ENCODE data around the gene CUX1.

DNA sequence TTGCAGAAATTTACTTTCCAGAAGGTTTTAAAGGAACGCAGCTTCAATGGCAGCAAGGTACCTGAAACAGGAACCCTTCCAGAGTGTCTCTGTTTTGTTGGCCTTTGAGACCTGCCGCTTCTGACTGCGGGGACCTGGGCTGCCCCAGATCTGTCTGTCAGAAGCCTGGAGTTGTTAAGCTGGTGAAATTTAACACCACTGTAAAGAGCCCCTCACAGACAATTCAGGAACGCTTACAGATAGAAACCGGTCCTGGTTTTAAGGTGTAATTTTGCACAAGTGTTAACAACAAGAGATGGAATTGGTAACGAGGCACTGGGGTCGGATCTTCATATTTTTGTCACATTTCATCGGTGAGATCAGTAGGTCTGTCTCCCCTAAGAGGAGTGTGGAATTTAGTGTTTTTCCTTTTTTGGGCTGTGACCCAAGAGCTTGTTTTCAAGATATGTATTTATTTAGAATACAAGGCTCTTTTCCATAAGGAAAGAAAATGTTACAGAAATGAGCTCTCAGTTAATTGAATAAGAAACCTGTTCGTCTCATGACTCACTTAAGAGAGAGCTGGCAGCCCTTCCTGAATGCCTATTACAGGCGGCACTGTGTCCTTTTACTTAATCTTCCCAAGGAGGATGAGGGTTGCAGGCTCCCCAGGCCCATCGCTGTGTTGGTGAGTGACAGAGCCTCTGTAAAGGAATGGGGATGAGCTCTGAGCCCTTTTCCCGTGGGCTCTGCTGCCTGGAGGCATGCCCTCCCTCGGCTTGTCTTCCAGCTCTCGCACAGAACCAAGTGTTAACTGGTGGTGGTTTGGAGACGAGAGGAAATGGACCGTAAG is 168.7 kb downstream of the CUX1 start:
- TF ChIP-seq, protein P1, sequence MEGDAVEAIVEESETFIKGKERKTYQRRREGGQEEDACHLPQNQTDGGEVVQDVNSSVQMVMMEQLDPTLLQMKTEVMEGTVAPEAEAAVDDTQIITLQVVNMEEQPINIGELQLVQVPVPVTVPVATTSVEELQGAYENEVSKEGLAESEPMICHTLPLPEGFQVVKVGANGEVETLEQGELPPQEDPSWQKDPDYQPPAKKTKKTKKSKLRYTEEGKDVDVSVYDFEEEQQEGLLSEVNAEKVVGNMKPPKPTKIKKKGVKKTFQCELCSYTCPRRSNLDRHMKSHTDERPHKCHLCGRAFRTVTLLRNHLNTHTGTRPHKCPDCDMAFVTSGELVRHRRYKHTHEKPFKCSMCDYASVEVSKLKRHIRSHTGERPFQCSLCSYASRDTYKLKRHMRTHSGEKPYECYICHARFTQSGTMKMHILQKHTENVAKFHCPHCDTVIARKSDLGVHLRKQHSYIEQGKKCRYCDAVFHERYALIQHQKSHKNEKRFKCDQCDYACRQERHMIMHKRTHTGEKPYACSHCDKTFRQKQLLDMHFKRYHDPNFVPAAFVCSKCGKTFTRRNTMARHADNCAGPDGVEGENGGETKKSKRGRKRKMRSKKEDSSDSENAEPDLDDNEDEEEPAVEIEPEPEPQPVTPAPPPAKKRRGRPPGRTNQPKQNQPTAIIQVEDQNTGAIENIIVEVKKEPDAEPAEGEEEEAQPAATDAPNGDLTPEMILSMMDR (IDR thresholded peaks at IDR 0.05) = no peak
- TF ChIP-seq POLR2A (IDR thresholded peaks at IDR 0.05) = no peak

Measured in lower leg skin (tissue), 3 donors.